ENCODE data around the gene TMEM266.

Gene TMEM266

GRCh38 chr15:76161153-76162035 lies 101.6 kb downstream of the TMEM266 start:
- DNase-seq (ENCODE audit: low spot score): no peak

DNA sequence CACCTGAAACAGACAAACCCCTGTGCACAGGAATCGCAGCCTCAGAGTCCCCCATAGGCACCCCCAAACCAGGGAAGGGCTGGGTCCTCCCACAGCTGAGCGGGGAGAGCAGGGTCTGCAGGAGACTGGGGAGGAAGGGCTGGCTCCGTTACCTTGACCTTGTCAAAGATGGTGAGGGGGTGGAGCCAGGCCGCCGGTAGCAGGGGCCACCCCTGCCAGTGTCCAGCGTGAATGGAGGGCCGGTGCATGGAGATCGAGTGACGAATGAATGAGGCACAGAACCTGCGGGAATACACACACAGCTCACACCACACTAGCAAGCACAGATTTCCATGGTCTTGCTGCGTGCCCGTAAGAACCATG lies 102.2 kb downstream of the TMEM266 start:
- DNase-seq (ENCODE audit: low spot score): no peak

DNA sequence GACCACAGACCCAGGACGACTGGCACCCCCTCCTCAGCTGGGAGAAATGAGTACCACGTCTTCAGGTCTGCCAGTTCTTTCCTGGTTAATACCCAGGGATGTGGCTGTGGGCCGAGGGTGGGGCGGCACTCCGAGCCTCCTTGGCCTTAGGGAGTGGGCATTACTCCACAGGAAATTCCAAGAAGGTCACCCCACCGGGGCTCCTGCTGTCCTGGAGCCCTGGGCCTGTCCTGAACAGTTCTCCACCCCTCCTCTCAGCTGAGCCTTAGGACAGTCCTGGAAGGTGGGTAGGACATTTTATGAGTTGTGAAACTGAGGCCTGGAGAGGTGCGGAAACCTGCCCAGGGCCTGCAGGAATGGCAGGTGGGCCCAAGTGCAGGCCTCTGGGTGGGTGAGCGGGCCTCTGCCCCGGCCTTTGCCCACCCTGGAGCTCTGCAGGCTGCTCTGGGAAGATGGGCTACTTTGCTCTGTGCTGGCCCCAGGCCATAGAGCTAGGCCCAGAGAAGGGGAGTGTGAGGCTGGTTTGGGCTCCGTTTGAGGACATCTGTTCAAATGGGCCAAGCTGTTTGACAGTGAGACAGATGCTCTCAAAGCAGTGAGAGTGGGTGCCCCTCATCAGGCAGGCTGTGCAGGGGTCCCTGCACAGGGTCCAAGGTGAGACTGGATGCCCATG lies 103.1 kb downstream of the TMEM266 start:
- no peak for DNase-seq (ENCODE audit: low spot score)

- DNase-seq (ENCODE audit: low spot score): no peak
Observed at GRCh38 chr15:76163457-76164295, 103.9 kb downstream of the TMEM266 start.

DNA sequence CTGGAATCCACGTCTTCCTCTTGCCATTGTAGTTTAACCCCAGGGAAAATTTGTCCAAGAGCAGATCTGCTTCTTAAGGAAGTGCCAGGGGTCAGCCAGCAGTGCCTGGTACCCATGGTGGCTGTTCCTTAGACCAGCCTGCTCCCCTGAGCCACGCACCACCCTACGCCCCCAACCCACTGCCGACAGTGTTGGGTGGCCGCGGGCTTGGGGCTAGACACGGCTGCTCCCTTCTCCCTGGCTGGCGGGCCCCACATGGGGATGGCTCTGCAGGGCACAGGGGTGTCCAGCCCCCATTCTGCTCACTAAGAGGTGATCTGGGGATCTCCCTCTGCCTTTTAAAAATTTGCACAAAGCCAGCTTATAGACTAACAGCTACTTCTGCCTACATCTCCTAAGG lies 104.8 kb downstream of the TMEM266 start:
- no peak for DNase-seq (ENCODE audit: low spot score)

DNA sequence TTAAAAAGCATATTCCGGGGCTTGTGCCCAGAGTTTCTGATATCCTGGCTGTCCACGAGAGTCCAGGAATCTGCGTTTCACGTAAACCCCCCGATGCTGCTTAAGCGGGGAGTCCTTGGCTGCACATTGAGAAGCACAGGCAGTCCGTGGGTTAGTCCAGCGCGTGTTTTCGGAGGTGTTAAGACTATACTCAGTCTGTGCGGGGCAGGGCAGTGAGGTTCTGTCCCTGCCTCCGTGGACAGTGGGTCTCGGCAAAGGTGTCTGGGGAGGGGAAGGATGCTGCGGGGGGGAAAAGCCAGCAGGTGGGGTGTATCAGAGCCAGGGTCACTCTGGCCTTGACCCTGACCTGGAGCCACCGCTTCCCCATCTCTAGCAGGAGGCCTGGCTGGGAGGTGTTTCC lies 106.2 kb downstream of the TMEM266 start:
- no peak for DNase-seq (ENCODE audit: low spot score)

DNA sequence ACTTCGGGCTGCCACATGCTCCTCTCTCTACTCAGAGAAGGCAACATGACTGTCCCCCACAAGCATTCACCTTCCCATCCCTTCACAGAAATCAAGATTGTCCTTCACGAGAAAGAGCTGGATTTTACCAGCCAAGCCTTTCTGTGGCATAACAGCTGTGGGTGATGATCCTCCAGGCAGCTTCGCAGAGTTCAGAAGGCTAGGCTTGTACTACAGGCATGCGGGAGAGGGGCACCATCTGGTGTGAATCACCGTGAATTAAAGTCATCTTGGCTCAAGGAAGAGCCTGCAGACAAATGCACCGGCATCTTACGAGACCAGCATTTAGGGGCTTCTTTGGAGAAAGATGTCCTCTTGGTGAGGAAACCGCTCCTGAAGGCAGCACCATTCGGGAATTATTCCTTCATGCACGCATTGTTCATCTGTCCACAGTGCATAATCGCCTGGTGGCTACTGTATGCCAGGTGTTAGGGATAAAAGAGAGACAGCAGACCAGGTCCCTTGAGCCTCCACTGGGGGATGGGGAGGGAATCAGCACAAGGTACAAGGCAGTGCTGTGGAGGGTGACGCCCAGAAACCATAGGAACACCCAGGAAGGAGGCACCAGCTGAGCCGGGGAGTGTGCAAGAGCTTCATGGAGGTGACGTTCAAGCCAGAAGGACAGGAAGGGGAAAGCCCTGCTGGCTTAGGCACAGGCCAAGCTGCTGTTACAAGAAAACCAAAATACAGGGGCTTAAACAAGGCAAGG lies 108.6 kb downstream of the TMEM266 start:
- no peak for DNase-seq (ENCODE audit: low spot score)

DNA sequence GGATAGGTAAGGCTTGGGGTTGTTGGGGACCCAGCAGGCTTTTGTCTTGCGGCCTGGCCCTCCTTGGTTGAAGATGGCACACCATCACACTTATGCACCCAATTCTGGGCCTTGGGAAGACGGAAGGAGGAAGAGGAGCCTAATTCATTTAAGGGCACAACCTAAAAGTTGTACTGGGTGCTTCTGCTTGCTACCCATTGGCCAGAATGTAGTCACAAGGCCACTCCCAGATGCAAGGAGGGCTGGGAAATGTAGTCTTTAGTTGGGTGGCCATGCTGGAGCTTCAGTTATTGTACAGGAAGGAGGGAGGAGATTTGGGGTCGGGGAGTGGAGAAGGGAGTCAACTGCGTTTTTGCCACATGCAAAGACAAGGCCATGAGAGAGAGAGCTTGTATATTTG lies 109.2 kb downstream of the TMEM266 start:
- DNase-seq (ENCODE audit: low spot score): peak; percentile 42

DNA sequence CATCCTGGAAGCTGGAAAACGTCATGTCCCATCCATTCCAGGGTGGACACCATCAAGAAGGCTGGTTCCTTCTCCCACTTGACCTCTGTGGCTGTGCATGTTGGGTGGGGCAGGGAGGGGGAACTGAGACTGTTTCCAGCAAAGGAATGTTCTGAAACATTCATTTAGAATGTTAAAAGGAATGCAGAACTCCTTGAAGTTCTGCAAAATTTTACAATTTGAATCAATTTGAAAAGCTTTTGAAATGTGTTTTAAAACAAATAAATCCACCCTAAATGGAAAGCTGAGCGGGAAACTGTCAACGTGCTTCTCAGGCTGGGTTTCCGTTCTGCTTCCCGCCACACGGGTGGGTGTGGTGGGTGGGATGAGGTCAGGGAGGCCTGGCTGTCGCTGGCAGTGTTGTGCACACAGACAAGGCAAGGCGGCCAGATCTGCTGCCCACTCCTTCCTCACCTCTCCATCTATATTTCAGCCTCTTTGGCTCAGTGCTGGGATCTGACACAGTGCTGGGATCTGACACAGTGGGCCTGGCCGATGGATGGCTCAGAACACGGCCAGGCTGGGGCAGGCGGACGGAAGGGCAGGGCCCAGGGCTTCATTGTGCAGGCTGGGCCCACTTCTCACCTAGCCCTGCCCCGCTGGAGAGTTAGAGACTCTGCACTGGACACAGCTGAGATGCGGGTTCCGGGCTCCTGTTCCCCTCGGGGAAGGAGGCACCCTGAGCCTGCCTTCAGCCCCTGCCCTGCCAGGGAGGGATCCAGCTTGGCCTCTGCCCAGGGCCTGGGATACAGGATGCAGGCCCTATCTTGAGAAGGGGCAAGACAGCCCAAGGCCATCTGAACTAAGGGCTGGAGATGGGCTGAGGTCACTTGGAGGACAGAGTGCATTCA lies 110.4 kb downstream of the TMEM266 start:
- DNase-seq (ENCODE audit: low spot score): no peak

DNA sequence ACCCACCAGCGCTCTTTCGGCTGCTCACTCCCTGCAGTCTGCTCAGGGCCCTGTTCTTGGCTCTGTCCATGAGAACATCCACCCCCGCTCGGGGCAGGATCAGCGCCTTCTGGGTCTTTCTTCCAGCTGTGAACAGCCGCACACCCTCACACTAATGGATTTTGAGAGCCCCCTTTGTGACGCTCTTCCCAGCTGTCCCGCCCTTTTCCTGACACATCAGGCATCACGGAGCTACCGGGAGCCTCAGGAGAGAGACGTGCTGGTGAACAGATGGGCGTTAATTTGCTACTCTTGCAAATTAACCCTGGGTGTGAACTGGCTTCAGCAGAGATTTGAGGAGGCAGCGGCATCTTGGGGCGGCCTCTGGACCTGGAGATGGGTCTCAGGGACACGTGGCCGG lies 113.0 kb downstream of the TMEM266 start:
- DNase-seq (ENCODE audit: low spot score): no peak

GRCh38 chr15:76173317-76173834 lies 113.6 kb downstream of the TMEM266 start:
- DNase-seq (ENCODE audit: low spot score): no peak

- DNase-seq (ENCODE audit: low spot score): no peak
Observed at GRCh38 chr15:76174654-76175053, 114.9 kb downstream of the TMEM266 start.

DNA sequence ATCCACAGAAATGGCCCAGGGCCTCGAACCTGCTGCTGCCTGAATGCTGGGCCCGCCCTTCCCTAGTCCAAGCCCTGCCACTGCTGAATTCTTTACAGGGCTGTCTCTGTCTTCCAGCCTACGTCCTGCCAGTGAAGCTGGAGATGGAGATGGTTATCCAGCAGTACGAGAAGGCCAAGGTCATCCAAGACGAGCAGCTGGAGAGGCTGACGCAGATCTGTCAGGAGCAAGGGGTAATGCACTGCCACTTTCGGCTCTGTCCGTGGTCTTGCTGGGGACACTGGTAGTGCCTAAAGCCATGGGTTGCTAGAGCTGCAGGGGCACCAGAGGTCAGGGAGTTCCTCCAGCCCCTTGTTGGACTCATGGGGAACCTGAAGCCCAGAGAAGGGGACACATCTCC lies 115.7 kb downstream of the TMEM266 start:
- DNase-seq (ENCODE audit: low spot score): no peak

- no peak for DNase-seq (ENCODE audit: low spot score)
Observed at GRCh38 chr15:76176059-76176458, 116.3 kb downstream of the TMEM266 start.

- no peak for DNase-seq (ENCODE audit: low spot score)
Observed at GRCh38 chr15:76176487-76177085, 116.8 kb downstream of the TMEM266 start.

DNA sequence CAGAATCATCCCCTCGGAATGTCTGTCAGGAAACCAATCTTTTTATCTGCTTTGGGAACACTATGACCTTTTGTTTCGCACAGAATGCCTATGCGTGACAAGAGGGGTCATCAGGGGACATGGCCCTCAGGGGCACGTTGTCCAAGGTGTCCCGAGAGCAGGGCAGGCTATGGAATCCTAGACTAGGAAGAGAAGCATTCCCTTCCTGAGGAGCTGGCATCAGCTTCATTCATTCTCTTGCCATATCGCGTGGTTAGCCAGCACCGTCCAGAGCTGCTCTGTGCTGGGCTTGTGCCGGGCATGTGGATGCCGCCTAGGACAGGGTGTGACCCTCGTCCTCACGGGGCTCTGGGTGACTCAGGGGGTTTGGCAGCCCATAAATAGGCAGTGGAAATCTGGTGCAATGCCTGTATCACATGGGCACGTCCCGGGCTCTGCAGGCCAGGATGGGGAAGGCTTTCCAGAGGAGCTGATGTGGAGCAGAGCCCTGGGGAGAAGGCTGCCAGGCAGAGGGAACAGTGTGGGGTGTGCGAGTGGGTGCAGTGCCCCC lies 117.8 kb downstream of the TMEM266 start:
- DNase-seq (ENCODE audit: low spot score): no peak

DNA sequence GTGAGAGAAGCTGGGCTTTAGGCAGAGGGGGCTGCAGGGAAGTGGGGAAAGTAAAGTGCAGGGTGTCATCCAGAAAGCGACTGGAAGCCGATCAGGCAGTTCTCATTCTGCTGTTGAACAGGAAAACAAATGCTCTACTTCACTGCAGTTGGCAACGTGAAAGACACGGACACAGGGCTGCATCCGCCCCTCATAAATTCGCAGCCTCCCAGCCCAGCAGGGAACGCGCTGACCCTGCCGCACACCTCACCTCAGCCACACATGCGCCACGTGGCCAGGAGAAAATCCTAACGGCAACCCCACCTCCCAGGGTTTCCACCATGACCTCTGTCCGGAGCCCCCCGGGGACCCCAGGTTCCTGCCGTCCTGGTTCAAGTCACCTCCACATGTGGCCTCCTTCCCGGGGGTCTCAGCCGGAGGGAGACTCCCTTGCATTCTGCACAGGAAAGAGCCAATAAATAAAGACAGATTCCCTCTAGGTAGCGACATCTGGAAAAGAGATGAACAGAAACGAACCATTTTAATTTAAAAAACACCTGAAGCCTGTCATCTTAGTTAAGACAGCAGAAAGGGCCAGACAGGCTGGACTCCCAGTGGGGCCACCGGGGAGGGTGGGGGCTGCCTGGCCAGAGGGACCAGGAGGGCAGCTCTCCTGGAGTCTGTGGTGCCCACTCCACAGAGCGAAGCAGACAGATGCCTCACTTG lies 118.7 kb downstream of the TMEM266 start:
- no peak for DNase-seq (ENCODE audit: low spot score)

GRCh38 chr15:76179023-76179422 lies 119.2 kb downstream of the TMEM266 start:
- no peak for DNase-seq (ENCODE audit: low spot score)

DNA sequence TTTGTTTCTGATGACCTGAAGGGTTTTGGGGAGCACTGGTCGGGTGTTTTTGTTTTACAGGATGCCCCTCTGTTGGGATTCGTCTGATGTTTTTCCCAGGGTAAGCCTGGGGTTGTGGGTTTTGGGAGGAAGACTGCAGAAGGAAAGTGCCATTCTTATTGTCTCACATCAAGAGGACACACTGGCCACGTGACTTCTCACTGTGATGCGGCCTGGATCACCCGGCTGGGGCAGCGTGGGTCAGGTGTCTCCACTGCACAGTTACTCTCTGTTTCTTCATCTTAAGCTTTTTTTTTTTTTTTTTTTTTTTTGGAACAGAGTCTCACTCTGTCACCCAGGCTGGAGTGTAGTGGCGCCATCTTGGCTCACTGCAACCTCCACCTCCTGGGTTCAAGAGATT lies 120.5 kb downstream of the TMEM266 start:
- DNase-seq (ENCODE audit: low spot score): no peak

Data from SK-N-DZ (cell line).